ENCODE data around the gene USP27X. TPM values are rescaled to one million over a fixed set of nuclear protein-coding genes. Genes with fewer than 3 reads are reported as not detected.

The USP27X gene
- total and polyA plus RNA-seq, 2 of the 4 experiments (the other 2 are of a cell fraction), result 2.7 to 6.3 TPM

DNA sequence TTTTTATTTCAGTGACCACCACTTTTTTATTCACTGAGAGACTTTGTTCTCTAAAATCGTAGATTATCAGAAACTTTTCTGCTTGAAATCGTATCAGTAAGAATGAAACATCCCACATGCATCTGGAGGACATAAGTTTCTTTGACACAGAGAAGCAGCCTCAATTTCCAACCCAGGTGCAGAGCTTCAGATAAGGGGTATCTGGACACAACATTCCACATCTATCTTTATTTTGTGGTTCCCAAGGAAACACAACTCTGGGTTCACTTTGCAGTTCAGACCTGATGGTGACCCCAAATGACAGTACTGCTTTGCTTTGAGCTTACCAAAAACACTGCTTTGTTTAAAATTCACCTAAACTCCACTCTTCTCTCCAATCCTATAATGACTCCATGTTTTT lies 41.8 kb downstream of the USP27X start:
- no peaks in the 10 kb centered on the region for H3K9me1 ChIP-seq (ENCODE audit: insufficient read depth, low read length)
- no peak overlapping the region for H3K18ac ChIP-seq (ENCODE audit: low read depth, low read length)
- no peak overlapping the region for H3K4me3 ChIP-seq (ENCODE audit: insufficient read depth, low read depth, low read length)
- no peaks in the 10 kb centered on the region for H3K79me1 ChIP-seq (ENCODE audit: low read depth in 1 of 2, low read length in 2 of 2)
- no peak overlapping the region; a peak in 1 of 4 replicates for H4K8ac ChIP-seq (ENCODE audit: low read depth in 2 of 2, low read length in 2 of 2)
- no peak overlapping the region for H4K91ac ChIP-seq (ENCODE audit: insufficient read depth, low read depth, low read length)
- no peak overlapping the region for H2AK9ac ChIP-seq (replicated peaks; ENCODE audit: low read depth, low read length, poor library complexity)
- intact Hi-C loops (cut with micrococcal nuclease), result no loop called here
- no peak overlapping the region for H3K14ac ChIP-seq (replicated peaks; ENCODE audit: low read depth, low read length)
- ATAC-seq (ENCODE audit: low read depth) (no peak), DNase-seq (no peak)
- WGBS, 2 experiments (ENCODE audit: extremely low coverage in 2 of 2, insufficient read length in 1 of 2), result no CpG with 5 or more reads among the region's 2 CpGs
- H3K4me1 ChIP-seq (ENCODE audit: control insufficient read depth, insufficient read depth, low read length), result no peaks in the 10 kb centered on the region
- no peak overlapping the region for H3K27ac ChIP-seq (ENCODE audit: insufficient read depth, low read length)
- dilution Hi-C loops (cut with HindIII; ENCODE audit: low sequenced_read_pairs, unreplicated experiment), result no loop called here
- no peak overlapping the region for H2BK120ac ChIP-seq (ENCODE audit: low read depth, low read length)
- no peak overlapping the region for H3K23ac ChIP-seq (ENCODE audit: low read depth, low read length)
- no peak overlapping the region for H2AFZ ChIP-seq (replicated peaks; ENCODE audit: low read length, poor library complexity)
- in situ Hi-C loops (cut with MboI; ENCODE audit: low sequenced_read_pairs), result loop anchor here (25.0 kb wide), 1 partner anchor 666 kb away; no protein-coding TSS in a partner anchor
- no peaks in the 10 kb centered on the region for H3K27me3 ChIP-seq (ENCODE audit: control insufficient read depth, insufficient read depth, low read length)
- no peak overlapping the region for H2AK5ac ChIP-seq (ENCODE audit: low read depth, low read length)
- no peak overlapping the region for H2BK15ac ChIP-seq (ENCODE audit: low read depth, low read length)
- H3K9me3 ChIP-seq (ENCODE audit: control insufficient read depth, insufficient read depth, low read length), result no peaks in the 10 kb centered on the region
- no peaks in the 10 kb centered on the region for H3K36me3 ChIP-seq (ENCODE audit: control insufficient read depth, insufficient read depth, low read length)
- TF ChIP-seq CEBPB (IDR thresholded peaks at IDR 0.05; ENCODE audit: low read depth, low read length), result no peak
- TF ChIP-seq MAFK (IDR thresholded peaks at IDR 0.05; ENCODE audit: low read depth, low read length), result no peak
- no peak for TF ChIP-seq RAD21 (IDR thresholded peaks at IDR 0.05; ENCODE audit: low read length)
- TF ChIP-seq, protein P1, sequence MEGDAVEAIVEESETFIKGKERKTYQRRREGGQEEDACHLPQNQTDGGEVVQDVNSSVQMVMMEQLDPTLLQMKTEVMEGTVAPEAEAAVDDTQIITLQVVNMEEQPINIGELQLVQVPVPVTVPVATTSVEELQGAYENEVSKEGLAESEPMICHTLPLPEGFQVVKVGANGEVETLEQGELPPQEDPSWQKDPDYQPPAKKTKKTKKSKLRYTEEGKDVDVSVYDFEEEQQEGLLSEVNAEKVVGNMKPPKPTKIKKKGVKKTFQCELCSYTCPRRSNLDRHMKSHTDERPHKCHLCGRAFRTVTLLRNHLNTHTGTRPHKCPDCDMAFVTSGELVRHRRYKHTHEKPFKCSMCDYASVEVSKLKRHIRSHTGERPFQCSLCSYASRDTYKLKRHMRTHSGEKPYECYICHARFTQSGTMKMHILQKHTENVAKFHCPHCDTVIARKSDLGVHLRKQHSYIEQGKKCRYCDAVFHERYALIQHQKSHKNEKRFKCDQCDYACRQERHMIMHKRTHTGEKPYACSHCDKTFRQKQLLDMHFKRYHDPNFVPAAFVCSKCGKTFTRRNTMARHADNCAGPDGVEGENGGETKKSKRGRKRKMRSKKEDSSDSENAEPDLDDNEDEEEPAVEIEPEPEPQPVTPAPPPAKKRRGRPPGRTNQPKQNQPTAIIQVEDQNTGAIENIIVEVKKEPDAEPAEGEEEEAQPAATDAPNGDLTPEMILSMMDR (conservative IDR thresholded peaks at IDR 0.05; ENCODE audit: low read depth, low read length), result no peak
- no peak for TF ChIP-seq BHLHE40 (IDR thresholded peaks at IDR 0.05; ENCODE audit: low read depth, low read length)
- no peak for TF ChIP-seq POLR2A (IDR thresholded peaks at IDR 0.05; ENCODE audit: low read depth, low read length)
- TF ChIP-seq USF2 (IDR thresholded peaks at IDR 0.05; ENCODE audit: low read depth, low read length), result no peak
- no peak for TF ChIP-seq RCOR1 (IDR thresholded peaks at IDR 0.05; ENCODE audit: insufficient replicate concordance, low read length)
- no TSS peak for BruUV-seq (replicated peaks)
- no peak overlapping the region for H4K5ac ChIP-seq (ENCODE audit: low read depth, low read length)
- CTCF ChIA-PET, result interaction anchor here (2.1 kb wide), 1 partner anchor 37 kb away, joined by 8 read pairs; no protein-coding TSS in a partner anchor
- no peak overlapping the region for H3K4ac ChIP-seq (ENCODE audit: low read depth, low read length)
- no peak overlapping the region for H3K9ac ChIP-seq (ENCODE audit: low read depth, low read length)
- H3K56ac ChIP-seq (ENCODE audit: extremely low read depth, insufficient read depth, low read length), result no peak overlapping the region
- H3K4me2 ChIP-seq (ENCODE audit: low read depth, low read length), result no peak overlapping the region
- POLR2A ChIA-PET (ENCODE audit: unreplicated experiment), result no interaction called here
- H2BK20ac ChIP-seq (ENCODE audit: low read depth, low read length), result no peak overlapping the region
- H4K20me1 ChIP-seq (ENCODE audit: insufficient read depth, low read length), result no peaks in the 10 kb centered on the region
- no peak overlapping the region for H2BK5ac ChIP-seq (ENCODE audit: low read depth, low read length, poor library complexity, severe bottlenecking)
